HG02938 (cell line): ENCODE measurements around the gene IKZF1.

ENCODE experiments used
- ATAC-seq: cut with Tn5 transposase; IDR thresholded peaks from one replicate; pipeline ENCODE4 v1.9.1; 2021; ENCODE audit warnings: mild to moderate bottlenecking, moderate library complexity; ENCODE audit not compliant: unreplicated experiment

IKZF1 gene

GRCh38 chr7:50282813-50283605 lies 21.5 kb upstream of the IKZF1 start:
- no peak for ATAC-seq

- ATAC-seq = no peak
Observed at GRCh38 chr7:50283731-50284130, 20.8 kb upstream of the IKZF1 start.

- no peak for ATAC-seq
Observed at GRCh38 chr7:50284296-50284695, 20.2 kb upstream of the IKZF1 start.

- ATAC-seq = no peak
Observed at GRCh38 chr7:50285269-50285668, 19.2 kb upstream of the IKZF1 start.

GRCh38 chr7:50287129-50287528 lies 17.4 kb upstream of the IKZF1 start:
- no peak for ATAC-seq

- no peak for ATAC-seq
Observed at GRCh38 chr7:50292165-50292757, 12.3 kb upstream of the IKZF1 start.

- no peak for ATAC-seq
Observed at GRCh38 chr7:50292763-50293162, 11.8 kb upstream of the IKZF1 start.

GRCh38 chr7:50293509-50294179 lies 10.9 kb upstream of the IKZF1 start:
- peak; percentile 76 for ATAC-seq

- no peak for ATAC-seq
Observed at GRCh38 chr7:50295133-50295532, 9.4 kb upstream of the IKZF1 start.

- no peak for ATAC-seq
Observed at GRCh38 chr7:50296799-50297198, 7.7 kb upstream of the IKZF1 start.

- ATAC-seq = no peak
Observed at GRCh38 chr7:50298811-50299562, 5.5 kb upstream of the IKZF1 start.

- no peak for ATAC-seq
Observed at GRCh38 chr7:50300336-50300735, 4.2 kb upstream of the IKZF1 start.

- ATAC-seq = no peak
Observed at GRCh38 chr7:50302486-50303334, 1.8 kb upstream of the IKZF1 start.

- ATAC-seq = peak; percentile 9
Observed at GRCh38 chr7:50303335-50304128, 984 bp upstream of the IKZF1 start.

GRCh38 chr7:50304911-50305582 lies 531 bp downstream of the IKZF1 start:
- peak; percentile 42 for ATAC-seq

- no peak for ATAC-seq
Observed at GRCh38 chr7:50305583-50306493, 1.3 kb downstream of the IKZF1 start.

GRCh38 chr7:50306494-50307367 lies 2.2 kb downstream of the IKZF1 start:
- ATAC-seq = no peak
